SK-N-SH (cell line): ENCODE data around the gene ASGR1.

Experiments used
- CTCF ChIP-seq: fragments of 200-600 bp; sonication (generic); IDR thresholded peaks from 2 replicates; pipeline ENCODE4 v1.6.1; 2017; ENCODE audit warnings: antibody characterized with exemption, mild to moderate bottlenecking, moderate library complexity
- EZH2phosphoT487 ChIP-seq: fragments of 200-600 bp; sonication (generic); IDR thresholded peaks from 2 replicates; pipeline ENCODE4 v1.6.1; 2017; ENCODE audit warnings: low read depth, mixed run types, mild to moderate bottlenecking, antibody characterized with exemption, moderate library complexity, borderline replicate concordance
- GABPA ChIP-seq: IDR thresholded peaks from 2 replicates; pipeline ENCODE4 v1.4.0; 2012; ENCODE audit warnings: low read depth, mild to moderate bottlenecking
- NFIC ChIP-seq: IDR thresholded peaks from 2 replicates; pipeline ENCODE4 v1.4.0; 2012; ENCODE audit warnings: borderline replicate concordance
- POLR2AphosphoS5 ChIP-seq: IDR thresholded peaks from 2 replicates; pipeline ENCODE4 v1.6.1; 2012; ENCODE audit warnings: low read depth, low read length
- RAD21 ChIP-seq: IDR thresholded peaks from 2 replicates; pipeline ENCODE4 v1.6.1; 2012; ENCODE audit warnings: mild to moderate bottlenecking, low read length
- RFX5 ChIP-seq: IDR thresholded peaks from 2 replicates; pipeline ENCODE4 v1.6.1; 2012; ENCODE audit warnings: mild to moderate bottlenecking, improper control_type of control experiment, low read length
- TCF12 ChIP-seq: IDR thresholded peaks from 2 replicates; pipeline ENCODE4 v1.4.0; 2012
- USF1 ChIP-seq: IDR thresholded peaks from 2 replicates; pipeline ENCODE4 v1.4.0; 2012; ENCODE audit warnings: low read depth, borderline replicate concordance
- USF2 ChIP-seq: fragments of 150-350 bp; IDR thresholded peaks from 2 replicates; pipeline ENCODE4 v1.6.1; 2017; ENCODE audit warnings: antibody characterized with exemption, low read length, low read depth, borderline replicate concordance
- ZBTB33 ChIP-seq: IDR thresholded peaks from 2 replicates; pipeline ENCODE4 v1.4.0; 2012; ENCODE audit warnings: low read depth, borderline replicate concordance

- TF ChIP-seq NFIC (no peak), CTCF (no peak), GABPA (no peak), TCF12 (no peak), EZH2phosphoT487 (no peak), USF1 (no peak), USF2 (no peak), ZBTB33 (no peak), POLR2AphosphoS5 (no peak), RAD21 (no peak), RFX5 (no peak)
Observed at GRCh38 chr17:7137171-7137943, 41.8 kb downstream of the ASGR1 start.
